SK-N-SH treated with all-trans-retinoic acid at 6 μM for 48 hours (cell line): Measurements from ENCODE around the gene PRIMA1.

Source experiments
- CREB5 ChIP-seq: fragments of 250-450 bp; sonication (Bioruptor Pico); IDR thresholded peaks from 2 replicates; pipeline ENCODE4 v1.5.1; 2020; ENCODE audit warnings: low read depth, mild to moderate bottlenecking, moderate library complexity
- ESRRG ChIP-seq: fragments of 250-450 bp; sonication (Bioruptor Pico); IDR thresholded peaks from 2 replicates; pipeline ENCODE4 v1.6.1; 2021; ENCODE audit warnings: mild to moderate bottlenecking
- GLIS3 ChIP-seq: fragments of 250-450 bp; sonication (Bioruptor Pico); IDR thresholded peaks from 2 replicates; pipeline ENCODE4 v1.5.0; 2020; ENCODE audit warnings: mild to moderate bottlenecking, moderate library complexity
- SNAI2 ChIP-seq: fragments of 250-450 bp; sonication (Bioruptor Pico); IDR thresholded peaks from 2 replicates; pipeline ENCODE4 v1.5.0; 2020; ENCODE audit warnings: mild to moderate bottlenecking, moderate library complexity
- ZC3H10 ChIP-seq: fragments of 250-450 bp; sonication (Bioruptor Pico); IDR thresholded peaks from 2 replicates; pipeline ENCODE4 v1.5.1; 2021; ENCODE audit warnings: mild to moderate bottlenecking, moderate library complexity
- ZFP30 ChIP-seq: fragments of 450-650 bp; formaldehyde crosslinking; IDR thresholded peaks from 2 replicates; pipeline ENCODE4 v1.5.0; 2022; ENCODE audit warnings: mild to moderate bottlenecking, moderate library complexity

- no peak for TF ChIP-seq ZFP30 (CRISPR knock-in tag)
- no peak for TF ChIP-seq CREB5 (CRISPR knock-in tag)
- no peak for TF ChIP-seq ZC3H10 (CRISPR knock-in tag)
- TF ChIP-seq ESRRG = no peak
- no peak for TF ChIP-seq SNAI2 (CRISPR knock-in tag)
- no peak for TF ChIP-seq GLIS3 (CRISPR knock-in tag)
Measured at GRCh38 chr14:93683226-93683625, 105.1 kb downstream of the PRIMA1 start.
